CD4-positive, alpha-beta T cell treated with Interleukin-21 for 1 hour (primary cell): ENCODE results near the gene IKZF1.

ENCODE experiments used
- DNase-seq: peaks from one replicate; pipeline ENCODE4 v3.0.0-alpha.2; 2020

The IKZF1 gene

DNA sequence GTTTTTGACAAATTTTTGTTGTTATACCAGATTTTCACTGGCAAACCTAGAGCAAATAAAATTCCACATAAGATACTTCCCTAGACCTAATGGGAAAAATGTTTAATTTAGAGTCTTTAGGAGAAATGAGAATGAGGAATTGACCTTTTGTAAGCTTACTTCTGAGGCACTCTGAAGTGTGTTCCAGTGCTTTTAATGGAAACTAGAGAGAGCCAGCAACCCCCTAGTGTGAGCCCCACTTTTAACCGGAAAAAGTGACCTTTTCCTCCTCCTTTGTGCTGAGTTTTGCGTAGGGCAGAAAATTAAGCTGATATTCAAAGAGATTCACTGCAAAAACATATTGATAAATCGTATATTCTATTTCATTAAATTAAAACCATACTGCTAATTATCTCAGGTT, 5.2 kb downstream of the IKZF1 start:
- peak; percentile 30 for DNase-seq

DNA sequence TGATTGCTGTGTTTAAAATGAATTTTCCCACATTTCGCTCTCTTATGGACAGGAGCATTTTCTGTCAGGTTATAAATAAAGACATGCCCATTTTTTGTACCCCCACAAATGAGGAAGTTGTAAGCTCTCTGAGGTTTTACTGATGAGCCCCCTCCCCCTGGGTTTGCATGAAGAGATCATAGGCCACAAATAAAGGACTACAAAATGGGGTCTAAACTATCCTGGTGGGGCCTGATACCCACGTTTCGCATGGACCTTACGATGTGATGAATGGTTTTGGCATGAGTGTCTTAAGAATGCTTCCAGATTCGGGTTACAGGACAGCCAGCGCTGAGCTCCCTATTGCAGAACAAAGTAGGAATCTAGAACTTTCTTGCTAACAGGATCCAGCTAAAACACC, 5.8 kb downstream of the IKZF1 start:
- peak; percentile 30 for DNase-seq

DNA sequence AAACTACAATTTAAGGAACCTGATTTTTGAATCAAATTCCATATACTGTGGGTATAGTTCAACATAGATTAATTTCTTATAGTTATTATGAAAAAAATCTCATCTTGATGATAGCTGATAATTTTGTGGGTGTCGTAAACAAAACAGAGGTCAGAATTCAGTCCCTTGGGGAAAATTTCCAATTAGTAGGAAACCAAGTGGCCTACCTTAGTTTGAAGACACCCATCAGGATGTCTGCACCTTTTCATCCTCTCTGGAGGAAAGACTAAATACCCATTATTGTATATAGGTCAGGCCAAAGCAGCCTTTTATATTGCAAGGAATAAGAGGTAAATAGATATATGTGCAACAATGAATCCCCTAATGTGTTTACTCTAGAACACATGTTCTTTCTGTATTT, 6.4 kb downstream of the IKZF1 start:
- no peak for DNase-seq

DNA sequence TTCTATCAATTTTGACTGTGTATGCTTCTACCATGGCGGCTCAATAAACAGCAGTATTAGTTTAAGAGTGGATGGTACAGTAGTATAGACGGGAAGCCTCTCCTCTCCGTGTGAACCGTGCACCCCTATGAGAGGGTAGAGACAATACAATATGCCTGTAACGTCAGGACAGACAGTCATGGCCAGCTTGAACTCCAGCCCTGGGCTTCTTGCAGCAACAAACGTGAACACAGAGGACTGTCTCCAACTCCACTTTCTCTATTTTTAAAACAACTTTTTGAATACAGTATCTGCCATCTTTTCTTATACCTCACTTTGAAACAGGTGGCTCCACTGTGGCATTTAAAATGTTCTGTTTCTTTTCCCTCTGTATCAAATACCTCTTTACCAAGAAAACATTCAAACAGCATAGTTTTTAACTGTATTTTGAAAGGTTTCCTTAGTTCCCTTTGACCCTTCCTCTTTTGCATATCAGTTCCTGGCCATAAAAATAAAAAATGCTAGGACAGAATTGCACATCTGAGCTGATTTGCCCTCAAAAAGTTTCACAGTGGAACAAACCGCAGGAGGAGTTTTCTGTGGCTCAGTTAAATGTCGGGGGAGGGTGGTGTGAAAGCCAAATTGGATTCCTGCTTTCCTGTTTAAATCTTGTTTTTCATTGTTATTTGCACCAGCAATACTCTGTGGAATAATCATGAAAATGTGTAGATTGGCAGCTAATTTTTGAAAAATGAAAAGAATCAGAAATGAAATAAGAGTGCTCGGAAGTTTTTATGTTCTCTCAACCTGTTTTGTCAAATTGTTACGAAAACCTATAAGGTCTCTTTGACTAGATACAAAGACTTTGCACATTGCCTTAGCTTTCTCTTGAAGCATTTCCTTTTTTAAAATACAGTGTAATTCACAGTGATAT, 8.0 kb downstream of the IKZF1 start:
- DNase-seq = peak; percentile 45

GRCh38 chr7:50314836-50315592, 10.5 kb downstream of the IKZF1 start:
- DNase-seq = peak; percentile 49

- peak; percentile 58 for DNase-seq
Observed at GRCh38 chr7:50315739-50316671, 11.5 kb downstream of the IKZF1 start.

GRCh38 chr7:50317221-50317678, 12.7 kb downstream of the IKZF1 start:
- DNase-seq = peak; percentile 91

DNA sequence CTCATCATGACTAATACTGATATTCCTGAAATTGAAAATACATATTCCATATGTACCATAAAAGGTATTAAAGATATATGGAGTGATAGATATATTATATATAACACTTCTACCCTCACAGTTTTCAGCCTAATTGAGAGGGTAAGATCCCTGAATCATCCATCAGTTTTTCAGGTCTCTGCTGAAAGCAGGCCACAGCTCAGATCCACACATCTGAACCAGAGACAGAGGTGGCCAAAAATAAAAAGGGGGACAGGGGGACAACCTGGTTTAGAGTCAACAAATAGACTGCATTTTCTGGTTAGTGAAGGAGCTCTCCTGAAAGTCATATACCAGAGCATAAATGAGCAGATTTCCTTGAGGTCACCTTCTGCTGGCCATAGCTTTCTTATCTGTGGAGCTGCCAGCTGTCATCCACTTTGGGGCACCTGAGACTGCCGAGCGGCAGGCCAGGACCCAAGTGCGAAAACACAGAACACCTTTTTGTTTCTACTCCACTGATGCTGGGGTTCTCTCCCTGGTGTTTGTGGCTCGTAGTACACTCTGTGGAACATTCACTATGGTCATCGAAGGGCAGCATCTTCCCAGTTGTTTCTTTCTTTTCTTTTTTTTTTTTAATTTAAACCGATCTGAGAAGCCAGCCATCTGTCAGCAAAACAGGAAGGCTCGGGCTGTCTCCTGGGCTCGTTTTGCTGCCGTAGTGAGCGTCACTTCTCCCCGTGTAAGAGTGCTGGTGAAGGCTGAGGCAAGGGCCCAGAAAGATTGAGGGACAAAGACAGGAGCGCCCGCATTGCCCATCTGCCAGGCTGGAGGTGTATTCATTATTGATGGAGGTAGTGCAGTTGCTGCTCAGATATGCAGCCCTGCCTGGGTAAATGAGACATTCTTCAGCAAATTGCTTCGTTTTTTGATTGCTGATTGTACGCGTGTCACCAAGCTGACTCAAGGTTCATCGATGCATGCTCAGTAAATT, 13.5 kb downstream of the IKZF1 start:
- peak; percentile 61 for DNase-seq

DNA sequence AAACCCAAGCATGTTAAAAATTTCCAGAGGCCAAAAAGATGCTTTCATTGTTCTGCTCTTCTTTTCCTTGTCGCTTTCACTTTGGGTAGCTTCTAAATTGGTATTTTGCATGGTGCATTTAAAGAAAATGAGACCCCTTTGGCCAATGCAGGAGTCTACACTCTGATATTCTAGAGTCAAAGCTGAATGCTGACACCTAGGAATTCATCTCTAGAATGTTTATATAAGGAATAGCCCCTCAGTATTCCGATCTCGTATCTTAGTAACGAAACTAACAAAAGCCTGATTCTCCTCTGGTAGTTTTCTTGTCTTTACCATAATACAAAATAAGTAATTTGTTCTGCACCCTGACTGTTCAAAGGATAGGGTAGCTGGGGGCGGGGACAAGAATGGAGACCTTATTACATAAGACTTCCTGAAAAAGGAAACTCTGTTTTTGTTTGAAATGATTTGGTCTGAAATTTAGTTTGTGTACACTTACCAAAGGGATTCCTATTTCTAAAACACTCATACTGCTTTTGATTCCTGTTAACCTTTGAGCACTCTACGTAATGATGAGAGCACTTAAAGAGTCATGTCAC, 17.1 kb downstream of the IKZF1 start:
- DNase-seq = peak; percentile 84

DNA sequence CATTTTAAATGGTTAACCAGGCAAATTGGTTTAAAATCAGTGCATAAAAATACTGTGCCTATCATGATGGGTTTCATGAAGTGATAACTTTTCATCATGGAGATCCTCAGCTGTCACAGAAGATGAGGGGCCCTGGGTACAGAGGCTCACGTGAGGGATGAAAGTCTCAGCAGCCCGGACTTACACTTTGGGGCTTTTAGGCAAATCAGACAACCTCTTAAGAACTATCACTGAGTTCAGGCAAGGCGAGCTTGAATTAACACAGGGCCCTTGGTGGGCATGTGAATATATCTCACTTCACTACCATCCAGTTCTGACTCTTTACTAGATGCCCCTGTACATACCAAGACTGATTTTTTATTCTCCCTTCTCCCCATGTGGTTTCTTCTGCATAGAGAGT, 19.6 kb downstream of the IKZF1 start:
- no peak for DNase-seq

- no peak for DNase-seq
Observed at GRCh38 chr7:50327443-50327842, 22.9 kb downstream of the IKZF1 start.

- DNase-seq = peak; percentile 51
Observed at GRCh38 chr7:50329775-50330174, 25.3 kb downstream of the IKZF1 start.

GRCh38 chr7:50330254-50330653, 25.7 kb downstream of the IKZF1 start:
- DNase-seq = peak; percentile 18

DNA sequence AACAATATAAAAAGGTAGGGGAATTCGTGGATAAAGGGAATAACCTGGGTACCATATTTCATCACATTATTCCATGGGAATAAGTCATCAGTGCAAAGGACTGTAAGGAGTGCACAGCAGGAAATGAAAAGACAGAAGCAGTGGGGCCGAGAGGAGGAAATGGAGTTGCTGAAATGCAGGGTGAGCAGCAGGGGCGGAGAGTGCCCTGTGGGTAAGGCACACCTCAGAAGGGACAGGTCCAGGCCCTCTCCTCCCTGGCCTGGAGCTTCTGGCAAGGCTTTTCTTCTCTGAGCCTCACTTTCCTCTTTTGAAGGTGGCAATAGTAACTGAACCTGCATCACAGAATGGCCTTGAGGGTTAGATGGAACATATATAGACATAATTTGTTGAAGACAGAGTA, 26.2 kb downstream of the IKZF1 start:
- DNase-seq = peak; percentile 44

GRCh38 chr7:50331564-50332208, 27.2 kb downstream of the IKZF1 start:
- peak; percentile 73 for DNase-seq

DNA sequence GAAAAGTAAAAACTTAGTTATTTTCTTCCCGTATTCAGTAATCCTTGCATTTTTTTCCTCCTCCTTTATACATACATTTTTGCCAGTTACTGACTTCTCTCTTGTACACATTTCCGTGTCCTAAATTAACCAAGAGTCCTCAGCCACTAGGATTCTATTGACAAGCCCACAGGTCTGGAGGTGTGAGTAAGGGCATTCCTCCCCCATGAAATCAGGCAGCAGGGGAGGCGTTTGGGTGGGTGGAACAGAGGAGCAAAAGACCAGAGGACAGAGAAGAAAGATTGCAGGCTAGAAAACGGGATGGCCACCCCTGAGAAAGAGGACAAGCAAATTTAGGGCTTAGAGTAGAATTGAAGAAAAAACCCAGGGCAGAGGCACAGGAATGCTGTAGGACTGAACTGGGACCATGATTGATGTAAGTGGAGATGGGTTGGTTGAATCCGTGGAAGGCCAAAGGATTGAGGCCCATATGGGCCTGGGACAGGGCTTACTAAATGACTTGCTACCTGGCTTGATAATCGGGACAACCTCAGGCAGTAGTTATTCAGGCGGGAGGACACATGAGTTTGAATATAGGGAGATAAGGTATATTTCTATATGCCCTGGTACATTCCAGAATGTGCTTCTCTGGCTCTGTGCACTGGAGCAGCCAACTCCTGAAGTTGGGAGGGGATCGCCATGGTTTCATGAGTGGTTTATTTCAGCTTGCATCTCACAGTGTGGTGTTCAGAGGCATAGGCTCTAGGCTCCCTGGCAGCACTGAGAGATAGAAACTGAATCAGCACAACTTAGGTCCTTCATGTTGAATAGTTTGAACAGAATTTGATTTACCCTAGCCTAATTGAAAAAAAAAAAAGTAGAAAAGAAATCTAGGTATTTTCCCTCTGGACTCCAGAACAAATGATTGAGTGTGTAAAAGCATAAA, 28.0 kb downstream of the IKZF1 start:
- peak; percentile 43 for DNase-seq

- DNase-seq = peak; percentile 82
Observed at GRCh38 chr7:50333221-50333651, 28.7 kb downstream of the IKZF1 start.

GRCh38 chr7:50334341-50334994, 30.0 kb downstream of the IKZF1 start:
- DNase-seq = no peak
